H1 (cell line): ENCODE data around the gene CDK5RAP2. TPM values are rescaled to one million over a fixed set of nuclear protein-coding genes. Genes with fewer than 3 reads are reported as not detected.

Experiments
- CTCF ChIA-PET: fragments of 300-600 bp; sonication (Branson Sonifier 250); formaldehyde crosslinking; loops from one replicate; lab custom pipeline; 2021; ENCODE audit not compliant: partially characterized antibody; lab: Charles Lee
- POLR2A ChIA-PET: fragments of 300-600 bp; sonication (Branson Sonifier 250); formaldehyde crosslinking; loops from one replicate; lab custom pipeline; 2021; ENCODE audit warnings: inconsistent platforms; ENCODE audit not compliant: partially characterized antibody; lab: Charles Lee
- DNase-seq, 2 experiments: peaks; one replicate each; pipeline versions ENCODE4 v3.0.0 to v3.0.0-alpha.2; 2010 to 2022; ENCODE audit warnings: low spot score in 2 of 2, low read depth in 1 of 2, mixed read lengths in 1 of 2
- FAIRE-seq: peaks from 2 replicates; lab custom pipeline; 2011; peaks lifted over from hg19 to GRCh38; lab: Jason Lieb, UNC
- H2AFZ ChIP-seq: 2 replicates; pipeline ENCODE4 v1.8.1; 2012; ENCODE audit warnings: low read length, inconsistent platforms
- H2AK5ac ChIP-seq: 2 replicates; pipeline ENCODE4 v1.6.1; 2013; ENCODE audit warnings: low read depth, low read length
- H2BK120ac ChIP-seq: replicated peaks from 2 replicates; pipeline ENCODE3; 2013; ENCODE audit warnings: low read depth, low read length, inconsistent platforms
- H2BK12ac ChIP-seq: 2 replicates; pipeline ENCODE4 v1.6.1; 2013; ENCODE audit warnings: low read depth, low read length
- H2BK15ac ChIP-seq: 2 replicates; pipeline ENCODE4 v1.6.1; 2013; ENCODE audit warnings: low read length
- H2BK20ac ChIP-seq: 2 replicates; pipeline ENCODE4 v1.6.1; 2013; ENCODE audit warnings: low read length
- H2BK5ac ChIP-seq: 2 replicates; pipeline ENCODE4 v1.6.1; 2013; ENCODE audit warnings: low read depth, low read length
- H3K14ac ChIP-seq: 2 replicates; pipeline ENCODE4 v1.6.1; 2013; ENCODE audit warnings: inconsistent platforms; ENCODE audit not compliant: insufficient read length
- H3K18ac ChIP-seq: 2 replicates; pipeline ENCODE4 v1.6.1; 2013; ENCODE audit warnings: low read length; ENCODE audit errors: extremely low read depth
- H3K23ac ChIP-seq: 2 replicates; pipeline ENCODE4 v1.6.1; 2013; ENCODE audit warnings: inconsistent platforms; ENCODE audit not compliant: insufficient read length
- H3K23me2 ChIP-seq: 2 replicates; pipeline ENCODE4 v1.6.1; 2013; ENCODE audit warnings: low read depth, low read length
- H3K27ac ChIP-seq: 2 replicates; pipeline ENCODE4 v1.6.1; 2011; ENCODE audit warnings: low read depth, low read length, inconsistent platforms
- H3K27me3 ChIP-seq, 4 experiments: replicated peaks in 1 of 4; 1 replicate in 1 of 4; 2 replicates in 3 of 4; pipeline versions ENCODE4 v1.6.1 to v1.8.1; 2011 to 2013; ENCODE audit warnings: low read length in 3 of 4, mild to moderate bottlenecking in 3 of 4, inconsistent platforms in 2 of 4, mixed read lengths in 2 of 4, moderate library complexity in 1 of 4; ENCODE audit not compliant: control insufficient read depth in 3 of 4, insufficient read depth in 3 of 4; ENCODE audit errors: extremely low read depth in 1 of 4
- H3K36me3 ChIP-seq, 4 experiments: 2 replicates each; pipeline versions ENCODE4 v1.6.1 to v1.8.1; 2011 to 2013; ENCODE audit warnings: mild to moderate bottlenecking in 4 of 4, low read length in 3 of 4, moderate library complexity in 2 of 4, control low read depth in 1 of 4, inconsistent platforms in 1 of 4; ENCODE audit not compliant: insufficient read depth in 4 of 4, control insufficient read depth in 2 of 4
- H3K4ac ChIP-seq: replicated peaks from 2 replicates; pipeline ENCODE3; 2013; ENCODE audit warnings: low read length, low read depth, mixed read lengths, inconsistent platforms; ENCODE audit not compliant: insufficient read length
- H3K4me1 ChIP-seq, 4 experiments: replicated peaks in 1 of 4; 1 replicate in 1 of 4; 2 replicates in 3 of 4; pipeline versions ENCODE4 v1.6.1 to v1.8.1; 2011 to 2013; ENCODE audit warnings: low read length in 3 of 4, inconsistent platforms in 2 of 4, mixed read lengths in 1 of 4; ENCODE audit not compliant: insufficient read depth in 4 of 4, control insufficient read depth in 3 of 4
- H3K4me2 ChIP-seq, 2 experiments: 2 replicates each; pipeline versions ENCODE4 v1.6.1 to v1.8.1; 2011 to 2013; ENCODE audit warnings: low read depth in 2 of 2, low read length in 2 of 2, control low read depth in 1 of 2, inconsistent platforms in 1 of 2, mild to moderate bottlenecking in 1 of 2; ENCODE audit not compliant: insufficient read depth in 1 of 2
- H3K4me3 ChIP-seq, 4 experiments: fragments of 200-600, 300-600 bp in 1 of 4; sonication (generic), shearing (Covaris generic), sonication (Bioruptor Twin) in 1 of 4; 2 replicates each; pipeline versions ENCODE4 v1.5.1 to v1.8.1; 2011 to 2016; ENCODE audit warnings: low read length in 4 of 4, low read depth in 3 of 4, control low read depth in 2 of 4, inconsistent platforms in 2 of 4, mild to moderate bottlenecking in 2 of 4, mixed read lengths in 1 of 4, moderate library complexity in 1 of 4; ENCODE audit not compliant: insufficient read depth in 2 of 4; ENCODE audit errors: extremely low read depth in 1 of 4
- H3K56ac ChIP-seq: replicated peaks from 2 replicates; pipeline ENCODE3; 2013; ENCODE audit warnings: low read depth, mild to moderate bottlenecking, mixed read lengths, low read length, inconsistent platforms; ENCODE audit not compliant: insufficient read length
- H3K79me1 ChIP-seq: 2 replicates; pipeline ENCODE4 v1.6.1; 2013; ENCODE audit warnings: low read depth, low read length, control low read depth
- H3K79me2 ChIP-seq, 2 experiments: 2 replicates each; pipeline versions ENCODE4 v1.6.1 to v1.8.1; 2012 to 2013; ENCODE audit warnings: low read length in 2 of 2, mild to moderate bottlenecking in 2 of 2, inconsistent platforms in 1 of 2; ENCODE audit not compliant: insufficient read depth in 2 of 2, control insufficient read depth in 1 of 2
- H3K9ac ChIP-seq, 4 experiments: replicated peaks in 1 of 4; 1 replicate in 1 of 4; 2 replicates in 3 of 4; pipeline versions ENCODE4 v1.6.1 to v1.8.1; 2011 to 2013; ENCODE audit warnings: low read depth in 3 of 4, low read length in 3 of 4, control low read depth in 2 of 4, mild to moderate bottlenecking in 2 of 4, moderate library complexity in 2 of 4, inconsistent platforms in 1 of 4; ENCODE audit errors: extremely low read depth in 1 of 4
- H3K9me3 ChIP-seq, 2 experiments: 2 replicates each; pipeline versions ENCODE4 v1.6.1 to v1.8.1; 2012 to 2013; ENCODE audit warnings: mild to moderate bottlenecking in 2 of 2, moderate library complexity in 2 of 2, control low read depth in 1 of 2, inconsistent platforms in 1 of 2, low read depth in 1 of 2, low read length in 1 of 2, mixed read lengths in 1 of 2; ENCODE audit not compliant: insufficient read depth in 2 of 2
- H4K20me1 ChIP-seq, 2 experiments: replicated peaks in 1 of 2; 2 replicates each; pipeline versions ENCODE3 to v1.8.1; 2011 to 2013; ENCODE audit warnings: inconsistent platforms in 2 of 2, low read length in 2 of 2, mild to moderate bottlenecking in 1 of 2; ENCODE audit not compliant: insufficient read depth in 2 of 2, control insufficient read depth in 1 of 2
- H4K5ac ChIP-seq: 2 replicates; pipeline ENCODE4 v1.6.1; 2013; ENCODE audit warnings: low read length, low read depth, mixed read lengths, inconsistent platforms; ENCODE audit not compliant: insufficient read length
- H4K8ac ChIP-seq: 2 replicates; pipeline ENCODE4 v1.8.0; 2013; ENCODE audit warnings: mild to moderate bottlenecking, moderate library complexity, low read length, inconsistent platforms; ENCODE audit not compliant: insufficient read depth; ENCODE audit errors: extremely low read depth
- H4K91ac ChIP-seq: replicated peaks from 2 replicates; pipeline ENCODE3; 2013; ENCODE audit warnings: low read length, mixed read lengths, inconsistent platforms; ENCODE audit not compliant: insufficient read length
- ATF3 ChIP-seq: IDR thresholded peaks from 2 replicates; pipeline ENCODE4 v1.6.1; 2011; ENCODE audit warnings: low read depth, mild to moderate bottlenecking, low read length; ENCODE audit not compliant: insufficient read depth
- CEBPB ChIP-seq: IDR thresholded peaks from 2 replicates; pipeline ENCODE4 v1.6.1; 2012; ENCODE audit warnings: low read depth, low read length
- EZH2 ChIP-seq: fragments of 200-600 bp; sonication (generic); IDR thresholded peaks from 2 replicates; pipeline ENCODE4 v1.7.1; 2012; ENCODE audit warnings: low read depth, mild to moderate bottlenecking, moderate library complexity, low read length, inconsistent platforms; ENCODE audit not compliant: severe bottlenecking
- KDM1A ChIP-seq: fragments of 200-600, 300-600 bp; sonication (generic); IDR thresholded peaks from 2 replicates; pipeline ENCODE4 v1.7.1; 2016; ENCODE audit warnings: mild to moderate bottlenecking, low read length, borderline replicate concordance
- MAFK ChIP-seq: IDR thresholded peaks from 2 replicates; pipeline ENCODE4 v1.6.1; 2012; ENCODE audit warnings: low read depth, mild to moderate bottlenecking, improper control_type of control experiment, low read length
- SP1 ChIP-seq: IDR thresholded peaks from 2 replicates; pipeline ENCODE4 v1.6.1; 2011; ENCODE audit warnings: low read depth, low read length
- WGBS, 2 experiments: shearing (Covaris generic) in 1 of 2; methylation state at CpG; one replicate each; pipeline versions ENCODE4 v1.1.6 to v1.1.7; 2013 to 2015; ENCODE audit warnings: low lambda C conversion rate in 2 of 2, mixed read lengths in 2 of 2, inconsistent platforms in 1 of 2, low coverage in 1 of 2, missing lambda C conversion rate in 1 of 2; ENCODE audit not compliant: insufficient replicate concordance in 2 of 2, insufficient coverage in 1 of 2, insufficient read length in 1 of 2; ENCODE audit errors: extremely low coverage in 1 of 2, missing lambda C conversion rate in 1 of 2; 5-methylcytosine and 5-hydroxymethylcytosine counted together
- polyA plus RNA-seq, 7 experiments: library from polyadenylated mRNA; depleted of rRNA in 3 of 7; stranded (reverse) in 5 of 7; unstranded in 2 of 7; fragments of >200 nt in 5 of 7; fragments of 200-250 nt in 2 of 7; gene quantifications; 1 replicate in 5 of 7; 2 replicates in 1 of 7; 4 replicates in 1 of 7; pipeline versions ENCODE4 v1.2.1 to v1.2.3, GENCODE V29; 2011 to 2013; ENCODE audit warnings: missing spikeins in 2 of 7, mixed read lengths in 2 of 7
- total RNA-seq: library from RNA; stranded (reverse); fragmentation: NEBNext Ultra II Directional; extraction: Animal tissue kit (Norgen Biotek cat#: 25700); gene quantifications from 2 replicates; pipeline ENCODE4 v1.2.1, GENCODE V29; 2021

CDK5RAP2 gene
- total and polyA plus RNA-seq, 2 of the 8 experiments (the other 6 are each of a cell fraction or from before 2014, with no cell fraction given): 19.8 to 49.4 TPM

GRCh38 chr9:120587328-120587727 lies 7.4 kb upstream of the CDK5RAP2 start:
- H3K56ac ChIP-seq: no peak overlapping the region
- H3K9ac ChIP-seq: no peak overlapping the region
- no peaks in the 10 kb centered on the region for H3K4me1 ChIP-seq
- H2BK120ac ChIP-seq: no peak overlapping the region
- DNase-seq: no peak
- H3K9me3 ChIP-seq: no peaks in the 10 kb centered on the region
- H3K36me3 ChIP-seq: no peaks in the 10 kb centered on the region
- no peaks in the 10 kb centered on the region; the same call in 1 of the 2 replicates for H3K23me2 ChIP-seq
- no peak overlapping the region for H2BK12ac ChIP-seq
- ChIA-PET CTCF (interaction anchor here (0.6 to 1.6 kb wide), 3 partner anchors 32 to 112 kb away, joined by 3 to 5 read pairs (median 5); no protein-coding TSS in a partner anchor), POLR2A (no interaction called here)
- no peaks in the 10 kb centered on the region for H3K79me1 ChIP-seq
- no peak overlapping the region for H3K14ac ChIP-seq
- no peaks in the 10 kb centered on the region; a peak in 1 of 7 replicates for H3K27me3 ChIP-seq
- no peak overlapping the region for H2BK15ac ChIP-seq
- no peak overlapping the region for H3K4me2 ChIP-seq
- FAIRE-seq: no peak
- no peaks in the 10 kb centered on the region for H3K79me2 ChIP-seq
- TF ChIP-seq CEBPB (no peak), ATF3 (no peak), KDM1A (no peak), MAFK (no peak), EZH2 (no peak), SP1 (no peak)
- H2AFZ ChIP-seq: no peak overlapping the region
- H2BK20ac ChIP-seq: no peak overlapping the region
- H4K8ac ChIP-seq: no peak overlapping the region
- no peak overlapping the region for H3K23ac ChIP-seq
- H3K4ac ChIP-seq: no peak overlapping the region
- H3K18ac ChIP-seq: no peak overlapping the region
- no peak overlapping the region for H3K27ac ChIP-seq
- H4K5ac ChIP-seq: no peak overlapping the region
- H2AK5ac ChIP-seq: no peak overlapping the region
- H2BK5ac ChIP-seq: no peak overlapping the region
- 73% methylated on average over 1 of the region's 1 CpG; no CpG with 5 or more reads in 1 of the 2 experiments for WGBS, 2 experiments
- H3K4me3 ChIP-seq: no peak overlapping the region
- no peaks in the 10 kb centered on the region for H4K20me1 ChIP-seq
- no peak overlapping the region for H4K91ac ChIP-seq
